HCT116 (cell line): ENCODE measurements around the gene CYGB. TPM values are rescaled to one million over a fixed set of nuclear protein-coding genes. Genes with fewer than 3 reads are reported as not detected.
A peak's percentile ranks its signal among the peaks of the same experiment; 100 is the strongest.

ENCODE experiments used
- ATAC-seq: fragments of 200-7000 bp; cut with Tn5 transposase; 2 replicates; pipeline ENCODE4 v1.9.1; 2020; ENCODE audit warnings: mild to moderate bottlenecking, moderate library complexity
- BruUV-seq: library from RNA; stranded (reverse); fragments of 400-500 nt; replicated peaks from 2 replicates; lab custom pipeline; 2021; lab: Mats Ljungman, UMichigan
- CTCF ChIA-PET: fragments of 300-600 bp; sonication (Branson Sonifier 250); formaldehyde crosslinking; loops from one replicate; lab custom pipeline; 2021; ENCODE audit warnings: antibody characterized with exemption; lab: Charles Lee
- POLR2A ChIA-PET: fragments of 300-600, 350-600 bp; sonication (Branson Sonifier 250); formaldehyde crosslinking; loops from one replicate; lab custom pipeline; 2021; ENCODE audit warnings: antibody characterized with exemption; lab: Charles Lee
- RAD21 ChIA-PET, 2 experiments: fragments of 300-600 bp; sonication (Branson Sonifier 250); formaldehyde crosslinking; loops; one replicate each; lab custom pipeline; 2023; ENCODE audit warnings: low total read pairs in 2 of 2; ENCODE audit not compliant: uncharacterized antibody in 2 of 2, unreplicated experiment in 2 of 2, low non-redundant PET in 1 of 2; lab: Charles Lee
- DNase-seq: peaks from one replicate; pipeline ENCODE4 v3.0.0-alpha.2; 2010; ENCODE audit warnings: low read depth, low spot score
- H2AFZ ChIP-seq: fragments of 200-600 bp; shearing (Covaris generic), sonication (generic); 2 replicates; pipeline ENCODE4 v1.6.1; 2017; ENCODE audit warnings: low read depth, mixed run types, mixed read lengths, antibody characterized with exemption, low read length; ENCODE audit not compliant: poor library complexity, severe bottlenecking
- H3K27ac ChIP-seq: 2 replicates; pipeline ENCODE4 v1.5.1; 2012; ENCODE audit warnings: low read depth, low read length
- H3K27me3 ChIP-seq: fragments of 200-600 bp; sonication (generic); 2 replicates; pipeline ENCODE4 v1.6.1; 2016; ENCODE audit warnings: mixed run types, low read length, mixed read lengths; ENCODE audit not compliant: insufficient read depth
- H3K36me3 ChIP-seq, 2 experiments: fragments of 200-500 bp in 1 of 2; fragments of 200-600 bp in 1 of 2; sonication (Bioruptor generic) in 1 of 2; sonication (generic) in 1 of 2; 2 replicates each; pipeline versions ENCODE4 v1.5.1 to v1.6.1; 2014 to 2016; ENCODE audit warnings: low read length in 2 of 2, inconsistent platforms in 1 of 2, mixed read lengths in 1 of 2, mixed run types in 1 of 2; ENCODE audit not compliant: insufficient read depth in 2 of 2, control insufficient read depth in 1 of 2
- H3K4me1 ChIP-seq, 2 experiments: fragments of 200-600 bp in 1 of 2; sonication (generic) in 1 of 2; 2 replicates each; pipeline versions ENCODE4 v1.5.1 to v1.6.1; 2012 to 2017; ENCODE audit warnings: low read length in 2 of 2, inconsistent platforms in 1 of 2, mild to moderate bottlenecking in 1 of 2, mixed read lengths in 1 of 2, mixed run types in 1 of 2, moderate library complexity in 1 of 2; ENCODE audit not compliant: insufficient read depth in 2 of 2, control insufficient read depth in 1 of 2
- H3K4me2 ChIP-seq: fragments of 200-600 bp; sonication (generic); 2 replicates; pipeline ENCODE4 v1.6.1; 2017; ENCODE audit warnings: mixed run types, low read length, mixed read lengths
- H3K4me3 ChIP-seq, 2 experiments: fragments of 200-600 bp in 1 of 2; sonication (generic) in 1 of 2; replicated peaks in 1 of 2; 2 replicates each; pipeline ENCODE4 v1.5.1; 2011 to 2016; ENCODE audit warnings: low read length in 2 of 2, control low read depth in 1 of 2, low read depth in 1 of 2, mild to moderate bottlenecking in 1 of 2, mixed read lengths in 1 of 2, mixed run types in 1 of 2
- H3K79me2 ChIP-seq: fragments of 200-600 bp; sonication (generic); 2 replicates; pipeline ENCODE4 v1.6.1; 2017; ENCODE audit warnings: mild to moderate bottlenecking, mixed run types, low read length, moderate library complexity, mixed read lengths; ENCODE audit not compliant: insufficient read depth
- H3K9ac ChIP-seq: fragments of 200-600 bp; sonication (generic); 2 replicates; pipeline ENCODE4 v1.6.1; 2016; ENCODE audit warnings: low read length, mixed read lengths
- H3K9me2 ChIP-seq: fragments of 200-600 bp; sonication (generic), shearing (Covaris generic); 2 replicates; pipeline ENCODE4 v1.6.1; 2017; ENCODE audit warnings: mixed run types, mild to moderate bottlenecking, moderate library complexity; ENCODE audit not compliant: insufficient read depth
- H3K9me3 ChIP-seq, 2 experiments: fragments of 200-500 bp in 1 of 2; fragments of 200-600 bp in 1 of 2; sonication (Bioruptor generic) in 1 of 2; sonication (generic) in 1 of 2; 2 replicates each; pipeline ENCODE4 v1.6.1; 2014 to 2017; ENCODE audit warnings: low read length in 2 of 2, mixed read lengths in 2 of 2, inconsistent platforms in 1 of 2, low read depth in 1 of 2, mild to moderate bottlenecking in 1 of 2, mixed run types in 1 of 2, moderate library complexity in 1 of 2; ENCODE audit not compliant: control insufficient read depth in 1 of 2, insufficient read depth in 1 of 2
- H4K20me1 ChIP-seq: fragments of 200-600 bp; sonication (generic), shearing (Covaris generic); 2 replicates; pipeline ENCODE4 v1.6.1; 2017; ENCODE audit warnings: mixed run types, mild to moderate bottlenecking, moderate library complexity; ENCODE audit not compliant: insufficient read depth
- CEBPB ChIP-seq: IDR thresholded peaks from 2 replicates; pipeline ENCODE4 v1.6.1; 2012; ENCODE audit warnings: low read depth
- POLR2A ChIP-seq: IDR thresholded peaks from 2 replicates; pipeline ENCODE4 v1.7.0; 2011; ENCODE audit warnings: borderline replicate concordance; ENCODE audit not compliant: insufficient read depth, insufficient read length; ENCODE audit errors: extremely low read depth
- TCF7L2 ChIP-seq: IDR thresholded peaks from 2 replicates; pipeline ENCODE4 v1.7.0; 2011; ENCODE audit warnings: borderline replicate concordance, inconsistent platforms; ENCODE audit not compliant: insufficient read depth, insufficient read length; ENCODE audit errors: extremely low read depth
- ZFX ChIP-seq: fragments of 450-650 bp; IDR thresholded peaks from 2 replicates; pipeline ENCODE4 v1.6.1; 2017
- intact Hi-C: fragments of 100-400 bp; cut with micrococcal nuclease; formaldehyde crosslinking; loops from 2 replicates; pipeline ENCODE4 v1.10.0; 2022
- total RNA-seq: library from RNA; stranded (reverse); gene quantifications from one replicate; pipeline ENCODE4 v1.2.1, GENCODE V29; 2021; ENCODE audit not compliant: unreplicated experiment

The CYGB gene
- total RNA-seq, 1 experiment from 2014 or later: 0.66 TPM

- RAD21 ChIA-PET: no interaction called here
- Histone ChIP-seq H3K4me3 (no peak overlapping the region), H3K9me2 (no peaks in the 10 kb centered on the region), H4K20me1 (no peaks in the 10 kb centered on the region), H3K4me2 (no peak overlapping the region), H3K4me1 (peaks cover 7 to 18% of the 10 kb centered on the region in 2 experiments; a peak in 2 of 4 replicates), H2AFZ (no peak overlapping the region), H3K36me3 (no peaks in the 10 kb centered on the region), H3K79me2 (no peaks in the 10 kb centered on the region), H3K27me3 (no peaks in the 10 kb centered on the region), H3K9ac (no peak overlapping the region), H3K9me3 (no peaks in the 10 kb centered on the region), H3K27ac (no peak overlapping the region)
- POLR2A ChIA-PET: interaction anchor here (1.5 kb wide), 1 partner anchor 11 kb away, joined by 6 read pairs; no protein-coding TSS in a partner anchor
- no TSS peak for BruUV-seq
- TF ChIP-seq TCF7L2 (no peak), CEBPB (no peak), POLR2A (no peak)
- ATAC-seq: no peak
- CTCF ChIA-PET: no interaction called here
- DNase-seq: no peak
- intact Hi-C loops: no loop called here
These were observed 40.4 kb upstream of the CYGB start for GRCh38 chr17:76577876-76578275.

DNA sequence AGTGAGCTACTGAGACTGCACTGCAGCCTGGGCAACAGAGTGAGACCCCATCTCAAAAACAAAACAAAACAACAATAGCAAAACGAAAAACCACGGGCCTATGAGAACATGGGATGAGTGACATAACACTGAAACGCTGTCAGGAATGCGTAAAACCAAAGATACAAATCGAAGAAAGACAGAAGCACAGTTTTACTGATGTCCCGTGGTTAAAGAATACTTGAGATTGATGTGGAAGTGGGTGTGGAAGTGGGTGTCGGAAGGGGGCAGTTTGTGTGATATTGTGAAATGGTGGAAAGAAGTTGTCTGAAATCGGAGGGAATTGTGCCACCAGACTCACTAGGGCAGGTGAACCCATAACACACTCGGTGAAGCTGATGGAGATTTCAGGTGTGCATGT is 38.7 kb upstream of the CYGB start:
- H3K4me3 ChIP-seq: no peak overlapping the region
- ChIA-PET RAD21 (interaction anchor here in 1 of 2 experiments (0.6 to 1.1 kb wide), 2 partner anchors 17 to 53 kb away, joined by 3 to 4 read pairs; no protein-coding TSS in a partner anchor), POLR2A (interaction anchor here (1.1 to 1.9 kb wide), 3 partner anchors 10 to 19 kb away, joined by 3 to 7 read pairs (median 7); partner anchors contain the start of gene ST6GALNAC2), CTCF (interaction anchor here (1.8 kb wide), 1 partner anchor 48 kb away, joined by 4 read pairs; no protein-coding TSS in a partner anchor)
- no TSS peak for BruUV-seq
- H3K9me2 ChIP-seq: no peaks in the 10 kb centered on the region
- H3K9ac ChIP-seq: no peak overlapping the region
- TF ChIP-seq ZFX (0 out of 2 replicates have a peak, but pooled peaks have one; percentile 10), POLR2A (no peak)
- no peaks in the 10 kb centered on the region for H3K36me3 ChIP-seq
- H4K20me1 ChIP-seq: no peaks in the 10 kb centered on the region
- H3K27me3 ChIP-seq: no peaks in the 10 kb centered on the region
- ATAC-seq: no peak
- H3K9me3 ChIP-seq: no peaks in the 10 kb centered on the region
- H3K4me1 ChIP-seq: peaks cover 4 to 9% of the 10 kb centered on the region in 2 experiments; a peak in 2 of 4 replicates
- no peak overlapping the region for H2AFZ ChIP-seq
- H3K27ac ChIP-seq: no peak overlapping the region
- H3K4me2 ChIP-seq: no peak overlapping the region
- intact Hi-C loops: no loop called here
- no peaks in the 10 kb centered on the region for H3K79me2 ChIP-seq
- no peak for DNase-seq
